Dermis blood vessel endothelial cell (primary cell): ENCODE data around the gene MGAT4A. TPM values are rescaled to one million over a fixed set of nuclear protein-coding genes. Genes with fewer than 3 reads are reported as not detected.

ENCODE experiments used
- DNase-seq: peaks from one replicate; pipeline ENCODE4 v3.0.0; 2010
- total RNA-seq: library from RNA; depleted of rRNA; stranded (reverse); fragments of >200 nt; gene quantifications from 2 replicates; pipeline ENCODE4 v1.2.3, GENCODE V29; 2014

The MGAT4A gene
- total RNA-seq, result 58.0 and 89.5 TPM in 2 replicates

DNA sequence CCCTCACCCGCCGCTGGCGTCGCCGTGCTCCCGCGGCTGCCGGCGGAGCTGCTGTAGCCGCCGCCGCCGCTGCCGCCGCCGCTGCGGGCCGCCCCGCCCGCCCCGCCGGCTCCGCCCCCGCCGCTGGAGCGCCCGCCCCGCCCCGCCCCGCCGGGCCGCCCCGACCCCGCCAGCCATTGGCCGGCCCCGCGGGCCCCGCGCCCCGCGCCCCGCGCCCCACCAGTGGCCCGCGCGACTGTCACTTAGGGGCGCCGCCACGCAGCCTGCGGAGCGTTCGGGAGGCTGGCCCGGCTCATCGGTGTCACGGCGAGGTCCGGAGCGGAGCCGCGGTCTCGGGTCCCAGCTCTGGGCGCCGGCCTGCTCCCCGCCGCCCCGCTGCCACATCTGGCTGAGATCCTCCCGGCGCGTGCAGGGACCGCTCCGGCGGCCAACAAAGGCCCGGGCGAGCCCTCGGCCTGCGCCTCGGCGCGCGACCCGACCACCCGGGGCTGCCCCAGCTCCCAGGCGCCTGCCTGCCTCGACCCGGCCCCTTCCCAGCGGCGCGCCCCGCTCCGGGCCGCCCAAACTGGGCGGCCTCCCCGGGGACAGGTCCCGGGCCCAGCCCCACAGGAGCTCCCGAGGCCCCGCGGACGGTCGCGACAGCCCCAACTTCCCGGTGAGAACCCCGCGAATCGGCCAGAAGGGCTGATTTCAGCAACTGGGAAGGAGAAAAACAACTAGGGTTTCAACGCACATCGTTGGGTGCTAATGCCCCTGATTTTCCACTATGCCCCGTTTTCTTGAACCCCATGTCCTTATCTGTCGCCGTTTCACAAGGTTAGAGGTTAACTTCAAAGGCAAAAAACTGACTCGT is at the start of gene MGAT4A:
Gene MGAT4A, minus strand, starts transcription at position 92 of the 853 bp plus-strand sequence. CDS start 4,800 bp downstream, outside the sequence.
- peak; percentile 73 for DNase-seq

- no peak for DNase-seq
Observed at GRCh38 chr2:98778741-98779483, 48.0 kb upstream of the MGAT4A start.

DNA sequence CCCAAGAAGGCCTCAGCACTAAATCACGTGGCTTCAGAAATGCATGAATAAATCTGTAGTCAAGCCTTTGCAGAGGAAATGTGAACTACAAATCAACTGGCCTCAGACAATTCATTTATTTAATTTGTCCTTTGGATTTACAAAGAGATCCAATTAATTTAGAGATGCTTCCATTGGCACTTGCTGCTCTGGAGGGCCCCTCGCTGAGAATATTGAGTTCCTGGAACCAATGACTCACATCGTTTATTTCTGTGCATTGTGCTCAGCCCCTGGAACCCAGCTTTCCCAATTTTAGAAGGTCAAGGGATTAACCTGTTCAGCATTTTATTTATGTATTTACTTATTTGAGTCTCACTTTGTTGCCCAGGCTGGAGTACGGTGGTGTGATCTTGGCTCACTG is 47.2 kb upstream of the MGAT4A start:
- DNase-seq, result no peak

DNA sequence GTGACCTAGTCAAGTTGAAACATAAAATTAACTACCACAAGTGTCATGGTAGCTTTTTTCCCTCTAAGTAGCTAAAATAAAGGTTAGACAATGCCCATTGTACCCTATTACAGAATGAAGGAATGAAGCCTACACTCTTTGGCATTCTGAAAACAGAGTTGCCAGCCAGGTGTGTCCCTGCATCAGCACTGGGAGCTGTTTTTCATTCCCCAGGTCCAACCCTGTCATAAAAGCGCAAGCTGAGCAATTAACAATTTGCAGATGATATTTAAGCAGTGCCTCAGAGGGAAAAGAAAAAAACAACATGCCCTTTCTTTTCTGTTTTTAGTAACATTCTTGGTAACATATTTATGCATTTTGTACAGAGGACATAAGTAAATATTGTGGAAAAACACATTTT is 46.8 kb upstream of the MGAT4A start:
- no peak for DNase-seq

GRCh38 chr2:98777076-98777475 is 46.1 kb upstream of the MGAT4A start:
- DNase-seq, result no peak

GRCh38 chr2:98776136-98776535 is 45.2 kb upstream of the MGAT4A start:
- no peak for DNase-seq

- DNase-seq, result no peak
Observed at GRCh38 chr2:98775146-98775986, 44.4 kb upstream of the MGAT4A start.

DNA sequence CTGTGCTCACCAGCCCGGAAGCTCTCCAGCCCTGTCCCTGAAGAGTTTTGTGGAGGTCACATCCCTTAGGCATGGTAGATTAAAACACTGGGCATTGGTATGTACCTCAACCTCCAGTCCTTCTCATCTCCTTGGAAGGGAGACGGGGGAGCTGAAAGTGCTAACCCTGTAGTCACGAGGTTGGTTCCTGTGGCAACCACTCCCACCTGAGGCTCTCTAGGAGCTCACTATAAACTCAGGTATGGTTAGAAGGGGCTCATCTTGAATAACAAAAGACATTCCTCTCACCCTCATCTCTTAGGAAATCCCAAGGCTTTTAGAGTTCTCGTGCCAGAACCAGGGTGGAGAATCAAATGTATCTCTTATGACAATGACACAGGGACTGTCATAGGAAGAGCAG is 43.0 kb upstream of the MGAT4A start:
- DNase-seq, result no peak

DNA sequence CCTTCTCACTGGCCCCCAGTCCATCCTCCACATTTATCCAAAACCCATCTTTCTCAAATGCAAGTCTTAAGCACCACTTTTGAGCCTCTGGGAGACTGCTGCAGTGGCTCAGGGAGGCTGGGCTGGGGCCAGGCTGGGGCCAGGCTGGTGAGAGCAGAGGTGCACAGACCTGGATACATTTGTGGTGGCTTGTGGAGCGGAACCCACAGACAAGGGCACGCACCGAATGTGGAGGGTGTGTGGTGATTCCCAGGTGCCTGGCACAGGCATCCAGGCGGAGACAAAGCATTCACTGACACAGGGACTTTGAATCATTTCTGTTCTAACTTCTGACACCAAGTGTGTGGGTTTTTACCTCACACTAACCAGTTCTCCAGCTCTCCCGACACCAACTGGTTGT is 42.2 kb upstream of the MGAT4A start:
- no peak for DNase-seq

- no peak for DNase-seq
Observed at GRCh38 chr2:98772536-98772935, 41.6 kb upstream of the MGAT4A start.

DNA sequence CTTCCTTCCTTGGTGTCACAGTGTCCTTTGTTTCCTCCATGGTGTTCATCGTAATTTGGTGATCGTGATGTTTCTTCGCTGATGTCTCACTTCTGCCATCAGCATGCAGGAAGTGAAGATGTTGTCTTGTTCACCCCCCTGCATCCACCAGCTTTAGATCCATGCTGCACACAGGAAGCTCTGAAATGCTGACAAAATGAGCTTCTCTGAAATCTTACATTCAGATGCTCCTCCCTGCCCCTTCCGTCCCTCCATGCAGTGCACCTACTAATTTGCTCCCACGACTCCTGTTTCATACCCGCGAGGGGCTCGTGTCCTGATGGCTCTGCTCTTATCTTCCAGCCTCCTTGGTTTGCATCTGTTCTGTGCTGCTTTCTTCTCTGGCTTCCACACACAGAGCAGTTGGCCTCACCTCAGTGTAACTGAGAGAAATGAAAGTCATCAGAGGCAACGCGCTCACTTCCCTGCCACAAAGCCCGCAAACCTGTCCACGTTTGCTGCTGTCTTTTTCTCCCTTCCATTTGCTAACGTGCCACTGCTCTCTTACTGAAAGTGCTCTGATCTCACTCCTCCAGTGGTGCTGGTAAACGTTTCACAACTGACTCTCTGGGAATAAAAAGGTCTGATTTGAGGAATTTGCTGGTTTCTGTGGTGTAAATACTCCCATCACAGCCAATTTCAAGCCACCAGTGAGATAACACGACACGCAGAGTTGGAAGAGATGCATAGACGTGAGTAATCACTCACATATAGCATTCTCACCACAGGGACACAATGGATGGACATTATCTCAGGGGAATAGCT is 41.0 kb upstream of the MGAT4A start:
- DNase-seq, result no peak

- DNase-seq, result no peak
Observed at GRCh38 chr2:98771264-98771663, 40.3 kb upstream of the MGAT4A start.

DNA sequence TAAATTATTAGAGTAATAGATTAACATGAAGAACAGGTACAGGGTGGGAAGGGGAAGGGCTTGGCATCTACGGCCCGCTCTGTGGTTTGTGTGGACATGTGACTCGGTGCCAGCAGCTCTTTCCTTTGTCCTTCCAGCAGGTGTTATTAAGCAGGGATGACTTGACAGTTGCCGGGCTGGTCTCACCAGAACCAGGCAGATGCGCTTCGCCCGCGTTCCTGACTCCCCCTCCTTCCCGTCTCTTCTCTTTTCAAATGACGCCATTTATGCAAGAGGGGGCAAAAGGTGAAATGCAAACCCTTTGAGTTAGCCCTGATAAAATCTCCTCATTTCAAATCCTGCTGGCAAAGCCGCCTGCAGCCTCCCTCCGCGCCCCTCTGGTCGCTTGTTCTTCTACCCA is 38.9 kb upstream of the MGAT4A start:
- DNase-seq, result no peak

GRCh38 chr2:98769114-98769476 is 38.2 kb upstream of the MGAT4A start:
- no peak for DNase-seq

DNA sequence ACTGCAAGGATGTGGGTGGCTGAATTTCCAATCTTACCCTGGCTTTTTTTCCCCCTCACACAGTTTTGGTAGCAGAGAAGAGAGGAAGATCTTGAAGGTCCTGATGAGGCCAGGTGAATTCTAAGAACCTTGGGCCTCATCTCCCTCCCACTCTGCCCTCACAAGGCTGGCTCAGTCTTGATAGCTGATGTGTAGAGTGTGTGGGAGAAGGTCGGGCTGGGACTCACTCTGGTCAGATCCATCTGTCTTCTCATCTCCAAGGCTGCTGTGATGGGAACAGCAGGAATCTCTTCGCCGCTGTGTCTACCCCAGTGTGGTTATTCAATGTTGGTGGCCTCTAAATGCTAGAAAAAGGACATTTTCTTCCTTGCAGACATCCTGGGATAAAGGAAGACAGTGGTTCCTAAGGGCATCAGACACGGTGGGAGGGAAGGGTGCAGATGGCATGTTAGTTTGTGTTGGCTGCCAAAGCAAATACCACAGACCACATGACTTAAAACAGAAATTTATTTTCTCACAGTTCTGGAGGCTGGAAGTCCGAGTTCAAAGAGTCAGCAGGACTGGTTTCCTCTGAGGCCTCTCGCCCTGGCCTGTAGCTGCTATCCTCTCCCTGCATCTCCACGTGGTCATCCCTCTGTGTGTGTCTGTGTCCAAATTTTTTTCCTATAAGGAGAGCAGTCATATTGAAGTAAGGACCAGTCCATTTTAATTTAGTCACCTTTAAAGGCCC is 37.6 kb upstream of the MGAT4A start:
- DNase-seq, result peak; percentile 80

DNA sequence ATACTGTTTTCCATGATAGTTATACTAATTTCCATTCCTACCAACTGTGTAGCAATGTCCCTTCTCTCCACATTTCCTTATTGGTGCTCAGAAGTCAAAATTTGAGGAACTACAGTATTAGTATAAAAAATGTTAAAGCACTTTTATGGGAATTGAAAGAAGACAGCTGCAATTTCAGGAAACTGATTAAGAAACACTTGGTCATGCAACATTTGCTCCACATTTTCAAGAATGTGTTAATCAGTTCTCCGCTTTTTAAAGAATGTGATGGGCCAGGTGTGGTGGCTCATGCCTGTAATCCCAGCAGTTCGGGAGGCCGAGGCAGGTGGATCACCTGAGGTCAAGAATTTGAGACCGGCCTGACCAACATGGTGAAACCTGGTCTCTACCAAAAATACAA is 33.6 kb upstream of the MGAT4A start:
- no peak for DNase-seq

DNA sequence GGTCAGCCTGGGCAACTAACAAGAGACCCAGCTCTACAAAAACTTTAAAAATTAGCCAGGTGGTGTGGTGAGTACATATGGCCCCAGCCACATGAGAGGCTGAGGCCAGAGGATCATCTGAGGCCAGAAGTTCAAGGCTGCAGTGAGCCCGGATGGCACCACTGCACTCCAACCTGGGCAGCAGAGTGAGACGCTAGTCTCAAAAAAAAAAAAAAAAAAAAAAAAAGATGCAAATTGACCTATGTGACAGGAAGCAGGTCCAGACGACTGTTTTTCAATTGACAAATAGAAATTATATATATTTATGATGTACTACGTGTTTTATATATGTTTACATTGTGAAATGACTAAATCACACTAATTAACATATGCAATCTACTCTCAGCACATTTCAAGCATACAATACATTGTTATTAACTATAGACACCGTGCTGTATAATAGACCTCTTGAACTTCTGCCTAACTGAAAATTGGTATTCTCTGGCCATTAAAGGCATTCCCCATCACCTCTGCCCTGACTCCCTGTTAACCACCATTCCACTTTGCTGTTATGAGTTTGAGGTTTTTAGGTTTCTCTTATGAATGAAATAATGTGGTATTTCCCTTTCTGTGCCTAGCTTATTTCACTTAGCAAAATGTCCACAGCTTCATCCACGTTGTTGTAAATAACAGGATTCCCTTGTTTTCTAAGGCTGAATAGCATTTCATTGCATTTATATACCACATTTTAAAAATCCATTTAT is 32.4 kb upstream of the MGAT4A start:
- DNase-seq, result no peak

- DNase-seq, result no peak
Observed at GRCh38 chr2:98761909-98762308, 31.0 kb upstream of the MGAT4A start.

GRCh38 chr2:98761267-98761781 is 30.4 kb upstream of the MGAT4A start:
- DNase-seq, result peak; percentile 43

GRCh38 chr2:98759827-98760625 is 29.1 kb upstream of the MGAT4A start:
- no peak for DNase-seq
